GM12878 (cell line): Measurements from ENCODE around the gene LRRC8B.

Experiments
- MYC ChIP-seq: IDR thresholded peaks from 2 replicates; pipeline ENCODE4 v1.6.1; 2011; ENCODE audit warnings: mild to moderate bottlenecking, low read length, moderate library complexity, inconsistent platforms; ENCODE audit not compliant: insufficient read depth, insufficient replicate concordance, insufficient read length, severe bottlenecking
- RCOR1 ChIP-seq: conservative IDR thresholded peaks from 2 replicates; pipeline ENCODE4 v1.6.1; 2012; ENCODE audit warnings: low read depth, low read length, improper control_type of control experiment

GRCh38 chr1:89484092-89485038, 40.3 kb upstream of the LRRC8B start:
- TF ChIP-seq RCOR1 (no peak), MYC (no peak)
